ENCODE data around the gene DTHD1. TPM values are rescaled to one million over a fixed set of nuclear protein-coding genes. Genes with fewer than 3 reads are reported as not detected.

DTHD1 gene
- total RNA-seq, 1 donor from 2014 or later: 0.10 TPM

DNA sequence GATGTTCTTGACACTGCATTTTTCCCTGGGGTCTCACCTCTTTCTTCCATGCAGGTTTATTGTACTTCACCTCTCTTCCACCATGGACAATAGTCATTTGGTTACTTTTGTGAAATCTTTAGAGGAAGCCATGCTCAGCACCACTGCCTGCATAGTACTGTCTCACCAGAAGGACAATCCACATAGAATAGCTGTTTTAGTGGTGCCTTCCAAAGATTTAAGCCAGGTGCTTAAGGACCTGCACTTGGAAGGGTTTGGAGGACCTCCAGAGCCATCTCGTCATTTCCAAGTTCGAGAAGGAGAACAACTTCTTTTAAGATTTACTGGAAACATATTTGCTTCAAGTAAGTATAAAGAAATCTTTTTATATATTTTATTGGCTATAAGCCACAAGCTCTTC, 26.7 kb downstream of the DTHD1 start:
- no peak for DNase-seq
- intact Hi-C loops (cut with micrococcal nuclease): no loop called here
- no peak for ATAC-seq

DNA sequence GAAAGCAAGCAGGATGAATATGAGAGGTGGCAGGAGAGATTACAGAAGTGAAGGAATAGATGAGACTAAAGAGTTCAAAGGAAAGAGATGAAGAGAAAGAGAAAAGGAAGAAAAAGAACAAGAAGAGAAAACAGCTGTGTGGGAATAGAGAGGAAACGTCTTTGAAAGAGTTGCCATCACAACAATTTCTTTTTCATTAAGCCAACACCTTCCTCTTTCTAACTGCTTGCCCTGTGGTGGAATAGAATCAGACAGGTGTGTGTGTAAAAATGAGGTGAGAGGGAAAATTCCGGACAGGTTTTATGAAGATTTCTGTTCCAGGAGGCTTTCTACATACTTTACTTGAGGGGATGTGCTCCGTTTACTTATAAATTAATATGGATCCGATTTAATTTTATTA, 28.8 kb downstream of the DTHD1 start:
- ATAC-seq (no peak), DNase-seq (no peak)
- intact Hi-C loops (cut with micrococcal nuclease): no loop called here

DNA sequence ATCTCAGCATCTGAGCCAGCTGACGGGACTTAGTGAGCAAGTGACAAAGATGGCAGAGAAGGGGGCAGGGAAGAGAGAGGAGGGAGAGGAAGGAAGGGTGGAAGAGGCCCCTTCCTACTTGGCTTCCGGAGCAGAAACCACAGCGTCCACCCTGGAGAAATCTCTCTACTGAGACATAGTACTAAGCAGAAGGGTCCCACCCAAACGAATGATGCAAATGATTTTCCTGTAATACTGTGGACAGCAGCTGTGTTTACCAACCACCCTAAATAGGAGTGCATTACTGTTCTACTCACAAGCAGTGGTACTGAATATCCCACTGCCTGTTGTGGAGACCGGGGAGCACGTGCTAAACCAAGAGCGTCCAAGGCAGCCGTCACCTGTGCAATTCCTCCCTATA, 29.4 kb downstream of the DTHD1 start:
- DNase-seq (no peak), ATAC-seq (peak; percentile 88)
- intact Hi-C loops (cut with micrococcal nuclease): no loop called here

DNA sequence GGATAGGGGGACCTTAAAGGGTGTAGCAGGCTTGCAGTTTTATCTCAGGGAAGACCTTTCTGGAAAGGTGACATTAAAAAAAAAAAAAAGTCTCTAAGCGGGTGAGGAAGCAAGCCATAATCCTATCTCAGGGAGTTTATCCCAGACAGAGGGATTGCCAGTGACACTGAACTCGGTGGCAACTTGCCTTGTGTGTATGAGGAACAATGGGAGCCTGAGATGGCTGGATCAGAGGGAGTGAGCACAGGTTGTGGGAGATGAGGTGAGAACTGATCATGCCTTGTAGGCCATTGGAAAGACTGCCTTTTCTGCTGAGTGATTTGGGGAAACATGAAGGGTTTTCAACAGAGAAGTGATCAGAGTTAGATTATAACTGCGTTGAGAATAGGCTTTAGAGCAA, 31.1 kb downstream of the DTHD1 start:
- DNase-seq (no peak), ATAC-seq (no peak)
- intact Hi-C loops (cut with micrococcal nuclease): no loop called here

DNA sequence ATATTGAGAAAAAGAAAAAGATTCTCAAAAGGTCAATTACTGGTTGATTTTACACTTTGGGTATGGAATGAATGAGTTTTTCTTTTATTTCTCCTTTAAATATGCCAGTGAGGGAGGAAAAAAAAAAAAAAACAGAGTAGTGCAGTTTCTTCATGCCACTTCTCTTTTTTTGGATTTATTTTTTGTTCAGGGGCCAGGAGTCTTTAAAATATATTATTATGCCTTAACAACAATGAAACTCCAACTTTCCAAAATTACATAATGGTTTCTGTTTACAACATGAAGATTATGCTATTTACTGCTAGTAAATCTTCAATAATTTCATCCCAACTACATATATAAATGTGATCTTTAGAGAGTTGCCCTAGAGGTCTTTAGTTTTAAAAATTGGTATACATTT, 31.9 kb downstream of the DTHD1 start:
- intact Hi-C loops (cut with micrococcal nuclease): no loop called here
- ATAC-seq (no peak), DNase-seq (no peak)

DNA sequence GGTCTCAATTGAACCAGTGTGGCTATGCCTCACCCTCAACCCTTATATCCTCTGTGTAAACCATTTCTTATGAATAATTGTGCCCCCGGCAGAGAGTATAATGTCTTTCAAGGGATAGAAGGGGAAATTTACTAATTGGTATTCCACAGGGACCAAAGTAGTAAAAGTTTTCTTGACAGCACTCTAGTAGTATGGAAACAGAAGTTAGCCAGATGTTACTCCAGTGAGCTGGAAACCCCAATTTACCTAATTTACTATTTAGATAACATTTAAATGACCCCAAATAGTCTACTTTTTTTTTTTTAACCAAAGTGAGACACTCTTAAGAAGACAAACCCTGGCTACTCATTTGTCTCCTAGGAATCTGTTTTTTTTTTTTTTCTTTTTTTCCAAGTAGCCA, 32.3 kb downstream of the DTHD1 start:
- no peak for DNase-seq
- intact Hi-C loops (cut with micrococcal nuclease): no loop called here
- no peak for ATAC-seq

DNA sequence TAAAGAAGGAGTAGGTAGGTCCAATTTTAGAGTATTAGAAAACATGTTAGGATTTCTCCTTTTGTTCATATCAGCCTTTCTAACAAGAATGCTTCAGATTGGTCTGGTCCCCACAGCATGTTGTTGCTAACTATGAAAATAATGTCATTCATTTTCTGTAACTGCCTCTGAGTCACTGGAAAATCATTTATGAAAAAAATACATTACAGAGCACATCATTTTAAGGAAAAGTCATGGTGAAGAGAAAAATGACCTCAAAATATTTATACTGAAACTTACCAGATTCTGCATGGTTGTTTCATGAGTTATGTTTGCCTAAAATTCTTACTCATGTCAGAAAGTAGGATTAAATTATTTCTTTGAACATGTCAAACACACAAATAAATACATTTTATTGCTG, 35.2 kb downstream of the DTHD1 start:
- no peak for DNase-seq
- intact Hi-C loops (cut with micrococcal nuclease): no loop called here
- no peak for ATAC-seq

DNA sequence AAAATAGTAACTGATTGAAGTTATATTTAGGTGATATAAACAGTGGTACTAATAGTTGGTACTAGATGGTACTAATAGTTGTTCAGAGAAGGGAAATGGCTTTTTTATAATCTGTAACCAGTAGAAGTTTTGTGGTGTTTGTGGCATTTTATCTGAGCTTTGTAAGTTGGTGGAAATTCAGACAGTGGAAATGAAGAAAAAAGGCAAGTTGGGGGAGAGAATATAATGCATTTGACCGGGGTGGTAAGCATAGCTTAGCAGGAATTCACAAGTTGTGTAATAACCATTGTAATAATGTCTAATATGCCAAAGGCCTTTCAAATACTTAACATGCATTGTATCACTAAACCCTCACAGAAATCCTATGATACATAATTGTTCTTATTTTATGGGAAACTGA, 36.3 kb downstream of the DTHD1 start:
- ATAC-seq (no peak), DNase-seq (no peak)

DNA sequence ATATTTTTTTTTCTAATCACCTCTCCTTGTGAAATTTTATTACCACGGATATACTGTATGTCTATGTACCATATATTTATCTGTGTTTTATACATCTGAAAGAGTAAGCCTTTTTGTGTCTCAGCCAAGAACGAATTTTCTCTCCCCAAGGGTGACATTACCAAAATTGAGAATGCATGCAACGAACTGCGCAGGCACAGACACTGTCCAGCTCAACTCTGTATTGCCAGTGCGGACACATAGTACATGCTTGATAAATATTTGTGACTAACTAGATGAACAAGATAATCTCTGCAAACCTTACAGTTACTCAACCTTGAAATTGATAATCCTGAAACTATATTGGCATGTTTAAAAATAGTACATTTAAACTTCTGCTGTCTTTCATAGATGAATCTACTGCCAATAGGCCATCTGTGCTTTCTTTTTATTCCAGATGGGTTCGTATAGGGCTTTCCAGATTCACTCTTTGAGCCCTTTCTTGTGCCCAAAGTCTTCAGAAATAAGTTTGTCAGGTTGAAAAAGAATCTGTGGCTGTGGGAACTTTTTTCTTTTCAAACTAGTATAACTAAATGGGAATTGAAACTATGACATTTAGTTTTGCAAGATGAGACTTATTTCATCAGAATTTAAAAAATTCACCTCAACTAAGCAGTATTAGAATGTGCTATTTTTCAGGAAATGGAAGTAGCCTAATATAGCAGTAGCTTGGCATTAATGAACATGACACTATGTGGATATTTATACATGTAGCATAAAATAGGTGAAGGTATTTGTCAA, 38.9 kb downstream of the DTHD1 start:
- no peak for ATAC-seq
- no peak for DNase-seq
- intact Hi-C loops (cut with micrococcal nuclease): loop anchor here (5.0 kb wide), 1 partner anchor 183 kb away; no protein-coding TSS in a partner anchor

More for the DNA sequence above, 36.3 kb downstream of the DTHD1 start:
- intact Hi-C loops (cut with micrococcal nuclease): no loop called here

DNA sequence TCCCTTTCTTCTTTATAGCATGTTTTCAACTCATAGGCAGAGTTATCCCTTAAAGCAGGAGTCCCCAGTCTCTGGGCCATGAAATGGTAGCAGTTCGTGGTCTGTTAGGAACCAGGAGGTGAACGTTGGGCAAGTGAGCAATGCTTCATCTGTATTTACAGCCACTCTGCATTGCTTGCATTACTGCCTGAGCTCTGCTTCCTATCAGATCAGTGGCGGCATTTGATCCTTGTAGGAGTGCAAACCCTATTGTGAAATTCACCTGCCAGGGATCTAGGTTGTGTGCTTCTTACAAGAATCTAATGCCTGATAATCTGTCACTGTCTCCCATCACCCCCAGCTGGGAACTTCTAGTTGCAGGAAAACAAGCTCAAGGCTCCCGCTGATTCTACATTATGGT, 39.8 kb downstream of the DTHD1 start:
- intact Hi-C loops (cut with micrococcal nuclease): loop anchor here (5.0 kb wide), 1 partner anchor 184 kb away; no protein-coding TSS in a partner anchor
- ATAC-seq: no peak
- no peak for DNase-seq

DNA sequence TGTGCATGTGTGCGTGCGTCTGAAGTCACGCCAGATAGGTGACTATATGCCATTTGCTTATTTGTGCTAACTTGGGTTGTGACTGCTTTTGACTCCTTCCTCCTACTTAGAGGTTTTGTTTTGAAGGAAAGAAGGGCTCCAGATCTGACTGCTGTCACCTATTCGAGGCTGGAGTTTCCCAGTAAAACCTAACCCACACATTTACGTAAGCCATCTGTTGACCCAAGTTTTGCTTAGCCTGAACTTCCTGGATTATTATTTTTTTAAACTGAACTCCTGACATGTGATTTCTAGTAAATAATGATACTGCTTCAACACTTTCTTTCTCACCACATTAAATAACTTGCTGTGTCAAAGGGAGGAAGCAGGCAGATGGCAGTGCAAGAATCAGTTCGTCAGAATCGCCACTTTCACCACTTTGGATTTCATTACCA, 41.5 kb downstream of the DTHD1 start:
- DNase-seq (no peak), ATAC-seq (peak; percentile 17)
- intact Hi-C loops (cut with micrococcal nuclease): loop anchor here (5.0 kb wide), 1 partner anchor 186 kb away; no protein-coding TSS in a partner anchor

DNA sequence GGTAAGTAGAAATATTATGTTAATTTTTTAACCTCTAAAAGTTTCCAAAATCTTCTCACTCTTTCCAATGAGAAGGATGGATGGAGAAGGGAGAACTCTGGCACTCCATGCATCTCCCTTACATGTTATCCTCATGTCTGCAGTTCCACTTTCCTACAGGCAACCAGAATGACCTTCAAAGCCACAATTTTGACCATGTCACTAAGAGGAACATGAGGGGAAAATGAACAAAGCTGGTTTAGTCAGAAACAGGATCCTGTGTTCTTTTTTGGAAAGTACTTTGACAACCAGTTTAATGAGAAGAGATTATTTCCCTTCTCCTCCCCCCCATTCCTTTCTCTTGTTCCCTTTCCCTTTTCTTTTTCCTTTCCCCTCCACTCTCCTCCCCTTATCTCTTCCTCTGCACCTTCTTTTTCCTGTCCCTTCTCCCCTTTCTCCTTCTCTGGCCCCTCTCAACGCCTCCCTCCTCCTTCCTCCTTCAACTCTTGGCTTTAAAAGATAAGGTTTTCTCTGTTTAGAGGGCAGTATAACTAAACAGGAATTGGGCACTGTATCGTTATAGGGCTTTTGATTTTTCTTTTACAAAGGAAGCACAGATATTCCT, 42.5 kb downstream of the DTHD1 start:
- intact Hi-C loops (cut with micrococcal nuclease): loop anchor here (5.0 kb wide), 1 partner anchor 187 kb away; no protein-coding TSS in a partner anchor
- ATAC-seq: no peak
- DNase-seq: no peak

DNA sequence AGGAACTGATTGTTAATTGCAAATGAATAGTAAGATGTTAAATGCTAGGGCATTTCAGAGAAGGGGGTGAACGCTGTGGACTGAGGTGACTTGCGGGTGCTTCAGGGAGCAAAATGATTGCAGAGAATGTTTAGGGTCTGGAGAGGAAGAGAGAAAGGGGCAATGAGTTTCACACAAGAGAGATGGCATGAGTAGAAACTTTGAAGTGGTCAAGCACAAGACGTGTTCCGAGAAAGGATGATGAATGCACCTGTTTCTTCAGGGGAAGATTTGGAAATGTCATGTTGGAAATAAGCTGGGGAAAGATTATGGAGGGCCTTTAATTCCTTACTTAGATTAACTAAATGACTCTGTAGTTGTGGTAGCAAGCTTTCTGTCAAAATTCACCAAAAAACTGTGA, 43.4 kb downstream of the DTHD1 start:
- DNase-seq (no peak), ATAC-seq (no peak)
- intact Hi-C loops (cut with micrococcal nuclease): loop anchor here (5.0 kb wide), 1 partner anchor 188 kb away; no protein-coding TSS in a partner anchor

DNA sequence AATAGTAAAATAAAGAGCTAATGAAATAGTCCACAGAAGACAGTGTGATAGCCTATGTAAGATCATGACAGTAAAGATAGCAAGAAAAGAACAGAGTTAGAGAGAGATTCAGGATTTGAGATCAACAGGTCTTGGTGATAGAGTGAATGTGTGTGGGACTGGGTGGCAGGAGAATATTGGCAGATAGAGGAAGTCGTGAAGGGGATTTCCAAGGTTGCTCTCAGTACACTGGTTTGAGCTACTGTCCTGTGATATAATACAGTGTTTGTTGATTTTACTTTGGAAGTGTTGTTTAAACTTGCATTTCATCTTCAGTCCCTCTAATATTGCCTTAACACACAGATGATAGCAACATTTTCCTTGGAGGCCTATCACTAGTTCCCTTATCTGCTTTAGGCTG, 44.1 kb downstream of the DTHD1 start:
- DNase-seq (no peak), ATAC-seq (no peak)
- intact Hi-C loops (cut with micrococcal nuclease): no loop called here

DNA sequence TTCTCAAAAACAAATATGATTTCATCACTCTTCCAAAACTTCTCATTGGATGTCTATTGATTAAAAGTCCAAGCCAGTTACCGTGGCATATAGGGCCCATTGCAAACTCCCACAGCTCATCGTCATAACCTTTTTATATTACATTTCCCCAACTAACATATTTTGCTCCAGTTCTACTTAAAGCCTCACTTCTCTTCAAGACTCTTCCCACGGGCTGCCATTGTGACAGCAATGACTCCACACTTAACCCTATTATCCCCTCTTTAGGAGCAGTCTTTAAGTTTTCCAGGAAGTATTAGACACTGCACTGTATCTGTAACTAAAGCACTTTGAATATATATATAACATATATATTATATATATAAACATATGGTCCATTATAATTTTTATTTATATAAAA, 44.5 kb downstream of the DTHD1 start:
- intact Hi-C loops (cut with micrococcal nuclease): no loop called here
- no peak for DNase-seq
- ATAC-seq: no peak

DNA sequence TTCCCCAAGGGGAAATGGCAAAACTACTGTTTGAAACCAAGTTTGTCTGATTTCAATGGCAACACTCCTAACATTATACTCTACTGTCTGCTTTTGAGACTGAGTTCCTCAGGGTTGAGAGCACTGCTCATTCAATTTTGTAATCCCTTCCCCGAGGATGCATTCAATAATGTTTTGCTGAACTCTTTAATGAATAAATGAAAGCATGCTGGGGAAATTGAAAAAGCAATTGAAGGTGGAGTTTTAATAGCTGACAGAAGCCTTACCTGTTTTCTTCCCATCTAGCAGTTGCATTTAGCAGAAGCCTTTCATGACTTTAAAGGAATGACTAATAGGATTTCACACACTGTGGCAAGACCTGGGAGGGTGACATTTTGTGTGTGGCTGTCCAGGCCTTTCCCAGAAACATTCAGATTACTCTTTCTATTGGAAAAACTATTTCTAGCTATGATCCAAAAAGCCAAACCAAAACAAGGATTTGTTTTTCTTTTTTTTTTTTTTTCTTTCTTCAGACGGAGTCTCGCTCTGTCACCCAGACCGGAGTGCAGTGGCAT, 45.1 kb downstream of the DTHD1 start:
- intact Hi-C loops (cut with micrococcal nuclease): no loop called here
- no peak for DNase-seq
- ATAC-seq: no peak

DNA sequence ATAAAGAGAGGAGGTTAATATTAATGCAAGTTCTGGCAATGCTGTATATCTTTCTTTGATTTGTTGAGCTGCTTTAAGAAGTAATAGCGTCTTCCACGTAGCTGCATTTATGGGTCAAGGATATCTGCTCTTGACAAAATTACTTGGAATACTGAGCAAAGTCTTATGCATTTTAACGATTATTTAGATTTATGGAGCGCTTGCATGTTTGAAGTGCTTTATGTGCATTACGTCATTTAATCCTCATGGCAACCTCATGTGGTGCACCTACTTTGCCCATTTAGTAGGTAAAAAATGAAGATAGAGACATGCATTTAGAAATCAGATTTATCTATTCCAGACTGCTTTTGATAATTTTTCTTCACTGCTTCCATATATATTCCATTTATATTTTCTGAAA, 46.0 kb downstream of the DTHD1 start:
- intact Hi-C loops (cut with micrococcal nuclease): no loop called here
- DNase-seq: no peak
- ATAC-seq: no peak

DNA sequence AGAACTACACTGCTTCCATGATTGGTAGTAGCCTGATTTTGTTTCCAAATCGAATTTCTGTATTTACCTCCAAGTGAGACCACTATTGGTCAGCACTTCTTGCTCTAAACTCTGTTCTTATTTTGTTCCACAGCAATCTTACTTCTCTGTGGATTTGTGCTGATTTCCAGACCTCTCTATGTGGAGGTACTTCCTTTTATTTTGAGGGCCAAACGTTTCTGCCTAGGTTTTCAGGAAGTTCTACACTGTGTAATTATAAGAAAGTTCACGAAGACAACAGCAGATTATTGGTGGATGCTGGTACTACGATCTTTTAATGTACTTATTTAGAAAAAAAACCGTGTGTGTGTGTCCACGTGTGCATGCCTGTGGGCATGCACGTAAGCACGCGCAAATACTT, 46.7 kb downstream of the DTHD1 start:
- ATAC-seq (no peak), DNase-seq (no peak)
- intact Hi-C loops (cut with micrococcal nuclease): no loop called here

DNA sequence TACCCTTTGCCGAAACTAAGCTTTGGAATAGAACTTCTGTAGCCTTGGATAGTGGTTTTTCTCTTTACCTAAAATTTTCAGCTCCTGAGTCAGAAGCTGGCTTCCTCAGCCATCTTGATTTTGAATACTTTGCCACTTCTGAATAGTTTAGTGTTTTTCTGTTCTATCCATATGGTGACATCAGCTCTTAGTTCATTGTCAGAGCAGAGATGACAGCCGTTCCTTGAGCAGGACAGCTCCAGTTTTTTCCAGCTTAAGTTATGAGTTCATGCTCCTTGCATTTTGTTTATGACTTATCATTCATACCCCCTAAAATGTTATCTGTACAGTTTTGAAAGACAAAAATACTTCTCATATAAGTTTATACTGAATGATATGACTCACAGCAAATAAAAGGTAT, 47.8 kb downstream of the DTHD1 start:
- DNase-seq: no peak
- intact Hi-C loops (cut with micrococcal nuclease): no loop called here
- ATAC-seq: no peak

DNA sequence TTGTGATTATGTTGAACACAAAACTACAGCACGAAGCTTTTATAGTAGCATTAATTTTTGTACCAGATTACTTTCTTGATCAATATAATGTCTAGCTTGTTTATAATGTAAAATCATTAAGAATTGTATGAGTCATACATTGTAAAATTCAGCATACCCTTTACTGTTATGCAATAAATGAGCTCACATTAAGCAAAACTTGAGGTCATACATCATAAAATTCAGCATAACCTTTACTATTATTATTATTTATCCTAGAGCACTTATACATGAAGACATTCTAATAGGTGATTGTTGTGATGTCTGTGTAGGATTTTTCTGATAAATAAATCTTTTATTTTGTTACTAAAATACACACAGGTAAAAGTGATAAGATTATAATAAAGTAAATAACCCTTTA, 49.4 kb downstream of the DTHD1 start:
- DNase-seq (no peak), ATAC-seq (no peak)
- intact Hi-C loops (cut with micrococcal nuclease): no loop called here

All from left ventricle myocardium superior (tissue), 1 donor.